Caco-2 (cell line): Measurements from ENCODE around the gene FAP. TPM values are rescaled to one million over a fixed set of nuclear protein-coding genes. Genes with fewer than 3 reads are reported as not detected.

ENCODE experiments used
- BruUV-seq: library from RNA; stranded (reverse); fragments of 400-500 nt; replicated peaks from 2 replicates; lab custom pipeline; 2021; lab: Mats Ljungman, UMichigan
- CTCF ChIA-PET: fragments of 300-600 bp; sonication (Branson Sonifier 250); formaldehyde crosslinking; loops from one replicate; lab custom pipeline; 2022; ENCODE audit warnings: antibody characterized with exemption; lab: Charles Lee
- POLR2A ChIA-PET: fragments of 300-600 bp; sonication (Branson Sonifier 250); formaldehyde crosslinking; loops from one replicate; lab custom pipeline; 2022; ENCODE audit warnings: antibody characterized with exemption; lab: Charles Lee
- DNase-seq, 2 experiments: peaks; one replicate each; pipeline versions ENCODE4 v3.0.0 to v3.0.0-alpha.2; 2020 to 2022
- H3K27me3 ChIP-seq: replicated peaks from 2 replicates; pipeline ENCODE4 v1.6.0; 2011; ENCODE audit warnings: low read length; ENCODE audit not compliant: control insufficient read depth, insufficient read depth
- H3K36me3 ChIP-seq: 2 replicates; pipeline ENCODE4 v1.5.1; 2011; ENCODE audit warnings: low read length; ENCODE audit not compliant: control insufficient read depth, insufficient read depth
- H3K4me1 ChIP-seq: fragments of 250-450 bp; sonication (Bioruptor Pico); 2 replicates; pipeline ENCODE4 v1.5.1; 2020; ENCODE audit warnings: mild to moderate bottlenecking
- H3K4me3 ChIP-seq: 2 replicates; pipeline ENCODE4 v1.5.1; 2011; ENCODE audit warnings: low read depth, mild to moderate bottlenecking, control low read depth, low read length
- H3K9me3 ChIP-seq: fragments of 250-450 bp; sonication (Bioruptor Pico); 2 replicates; pipeline ENCODE4 v1.5.1; 2020; ENCODE audit warnings: mild to moderate bottlenecking, moderate library complexity
- H3K27ac Mint-ChIP-seq: one replicate; pipeline ENCODE4 v1.8.0; 2022; ENCODE audit warnings: mixed read lengths; ENCODE audit not compliant: unreplicated experiment
- H3K27me3 Mint-ChIP-seq: one replicate; pipeline ENCODE4 v1.8.0; 2022; ENCODE audit warnings: mixed read lengths; ENCODE audit not compliant: insufficient read depth, unreplicated experiment
- H3K36me3 Mint-ChIP-seq: one replicate; pipeline ENCODE4 v1.8.0; 2022; ENCODE audit warnings: mild to moderate bottlenecking, mixed read lengths; ENCODE audit not compliant: insufficient read depth, unreplicated experiment
- H3K4me1 Mint-ChIP-seq: one replicate; pipeline ENCODE4 v1.8.0; 2022; ENCODE audit warnings: low read depth, mixed read lengths; ENCODE audit not compliant: unreplicated experiment
- H3K4me3 Mint-ChIP-seq: one replicate; pipeline ENCODE4 v1.8.0; 2022; ENCODE audit warnings: mild to moderate bottlenecking, moderate library complexity, mixed read lengths; ENCODE audit not compliant: unreplicated experiment
- H3K9me3 Mint-ChIP-seq: one replicate; pipeline ENCODE4 v1.8.0; 2022; ENCODE audit warnings: mixed read lengths; ENCODE audit not compliant: unreplicated experiment
- intact Hi-C: fragments of 100-400 bp; cut with micrococcal nuclease; formaldehyde crosslinking; loops from one replicate; pipeline ENCODE4 v1.10.0; 2022; ENCODE audit not compliant: unreplicated experiment
- total RNA-seq: library from RNA; stranded (reverse); gene quantifications from 2 replicates; pipeline ENCODE4 v1.2.3, GENCODE V29; 2022
- TF ChIP-seq, protein P1 (sequence below), 2 experiments: fragments of 200-600 bp in 1 of 2; IDR thresholded peaks; 1 replicate in 1 of 2; 2 replicates in 1 of 2; pipeline versions ENCODE4 v1.5.1 to v1.8.0; 2011 to 2022; ENCODE audit warnings: antibody characterized with exemption in 1 of 2, control low read depth in 1 of 2, inconsistent platforms in 1 of 2, low read depth in 1 of 2, low read length in 1 of 2, mild to moderate bottlenecking in 1 of 2, moderate library complexity in 1 of 2; ENCODE audit not compliant: insufficient read depth in 1 of 2, severe bottlenecking in 1 of 2, unreplicated experiment in 1 of 2

FAP gene
- total RNA-seq, 1 experiment from 2014 or later: not detected

GRCh38 chr2:162245061-162245460 is 1.8 kb upstream of the FAP start:
- H3K27ac Mint-ChIP-seq: no peak overlapping the region
- H3K9me3 ChIP-seq: no peaks in the 10 kb centered on the region
- TF ChIP-seq, protein P1, sequence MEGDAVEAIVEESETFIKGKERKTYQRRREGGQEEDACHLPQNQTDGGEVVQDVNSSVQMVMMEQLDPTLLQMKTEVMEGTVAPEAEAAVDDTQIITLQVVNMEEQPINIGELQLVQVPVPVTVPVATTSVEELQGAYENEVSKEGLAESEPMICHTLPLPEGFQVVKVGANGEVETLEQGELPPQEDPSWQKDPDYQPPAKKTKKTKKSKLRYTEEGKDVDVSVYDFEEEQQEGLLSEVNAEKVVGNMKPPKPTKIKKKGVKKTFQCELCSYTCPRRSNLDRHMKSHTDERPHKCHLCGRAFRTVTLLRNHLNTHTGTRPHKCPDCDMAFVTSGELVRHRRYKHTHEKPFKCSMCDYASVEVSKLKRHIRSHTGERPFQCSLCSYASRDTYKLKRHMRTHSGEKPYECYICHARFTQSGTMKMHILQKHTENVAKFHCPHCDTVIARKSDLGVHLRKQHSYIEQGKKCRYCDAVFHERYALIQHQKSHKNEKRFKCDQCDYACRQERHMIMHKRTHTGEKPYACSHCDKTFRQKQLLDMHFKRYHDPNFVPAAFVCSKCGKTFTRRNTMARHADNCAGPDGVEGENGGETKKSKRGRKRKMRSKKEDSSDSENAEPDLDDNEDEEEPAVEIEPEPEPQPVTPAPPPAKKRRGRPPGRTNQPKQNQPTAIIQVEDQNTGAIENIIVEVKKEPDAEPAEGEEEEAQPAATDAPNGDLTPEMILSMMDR (IDR thresholded peaks at IDR 0.05; ENCODE audit: insufficient read depth in 1 of 2, low read depth in 1 of 2, low read length in 1 of 2, severe bottlenecking in 1 of 2, unreplicated experiment in 1 of 2): no peak
- H3K27me3 Mint-ChIP-seq: peaks cover 10% of the 10 kb centered on the region
- H3K4me1 ChIP-seq: no peaks in the 10 kb centered on the region
- no peak overlapping the region for H3K4me3 Mint-ChIP-seq
- POLR2A ChIA-PET: no interaction called here
- no peak overlapping the region for H3K4me3 ChIP-seq
- no peaks in the 10 kb centered on the region for H3K36me3 ChIP-seq
- H3K4me1 Mint-ChIP-seq: no peaks in the 10 kb centered on the region
- intact Hi-C loops: no loop called here
- no peaks in the 10 kb centered on the region for H3K27me3 ChIP-seq
- no peaks in the 10 kb centered on the region for H3K36me3 Mint-ChIP-seq
- CTCF ChIA-PET: no interaction called here
- H3K9me3 Mint-ChIP-seq: no peaks in the 10 kb centered on the region
- no TSS peak for BruUV-seq
- no peak for DNase-seq

- TF ChIP-seq, protein P1 (IDR thresholded peaks at IDR 0.05; ENCODE audit: insufficient read depth in 1 of 2, low read depth in 1 of 2, low read length in 1 of 2, severe bottlenecking in 1 of 2, unreplicated experiment in 1 of 2): no peak
- Histone ChIP-seq H3K36me3 (no peaks in the 10 kb centered on the region), H3K27me3 (no peaks in the 10 kb centered on the region), H3K4me1 (no peaks in the 10 kb centered on the region), H3K4me3 (no peak overlapping the region), H3K9me3 (no peaks in the 10 kb centered on the region)
- Mint-ChIP-seq H3K27ac (no peak overlapping the region), H3K27me3 (peaks cover 10% of the 10 kb centered on the region), H3K4me3 (no peak overlapping the region), H3K4me1 (no peaks in the 10 kb centered on the region), H3K36me3 (no peaks in the 10 kb centered on the region), H3K9me3 (no peaks in the 10 kb centered on the region)
- POLR2A ChIA-PET: no interaction called here
- no TSS peak for BruUV-seq
- intact Hi-C loops: no loop called here
- CTCF ChIA-PET: no interaction called here
- no peak for DNase-seq
Measured at GRCh38 chr2:162244541-162245031, 1.3 kb upstream of the FAP start.

DNA sequence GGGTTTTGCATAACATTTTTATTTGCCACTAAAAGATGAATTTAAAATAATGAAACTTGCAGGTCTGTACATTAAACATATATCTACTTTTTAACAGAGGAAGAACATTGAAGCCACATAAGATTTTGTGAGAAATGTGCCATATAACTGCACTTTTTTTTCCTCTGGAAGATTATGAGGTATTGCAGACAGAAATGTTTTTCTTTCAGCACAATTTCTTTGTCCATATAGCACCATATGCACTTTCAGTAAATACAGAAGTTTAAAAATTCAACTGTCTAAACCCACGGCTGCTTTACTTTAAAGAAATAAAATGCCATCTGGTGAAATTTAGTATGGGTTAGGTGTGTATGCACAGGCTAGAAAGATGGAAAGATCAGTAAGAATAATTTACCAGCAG is 470 bp upstream of the FAP start:
- no peaks in the 10 kb centered on the region for H3K9me3 Mint-ChIP-seq
- H3K9me3 ChIP-seq: no peaks in the 10 kb centered on the region
- H3K27me3 Mint-ChIP-seq: peaks cover 6% of the 10 kb centered on the region
- BruUV-seq: no TSS peak
- no peak overlapping the region for H3K27ac Mint-ChIP-seq
- TF ChIP-seq, protein P1 (IDR thresholded peaks at IDR 0.05; ENCODE audit: insufficient read depth in 1 of 2, low read depth in 1 of 2, low read length in 1 of 2, severe bottlenecking in 1 of 2, unreplicated experiment in 1 of 2): no peak
- H3K4me1 Mint-ChIP-seq: no peaks in the 10 kb centered on the region
- ChIA-PET POLR2A (no interaction called here), CTCF (no interaction called here)
- H3K4me3 ChIP-seq: no peak overlapping the region
- DNase-seq: no peak
- no peak overlapping the region for H3K4me3 Mint-ChIP-seq
- no peaks in the 10 kb centered on the region for H3K27me3 ChIP-seq
- H3K4me1 ChIP-seq: no peaks in the 10 kb centered on the region
- H3K36me3 ChIP-seq: no peaks in the 10 kb centered on the region
- intact Hi-C loops: no loop called here
- no peaks in the 10 kb centered on the region for H3K36me3 Mint-ChIP-seq
